Stimulated activated naive CD4-positive, alpha-beta T cell treated with Interleukin-2 at 50 U/mL for 16 hours (primary cell): ENCODE measurements around the gene C16orf78.

Experiments
- DNase-seq: peaks from one replicate; lab custom pipeline; 2025; lab: John Stamatoyannopoulos, UW

The C16orf78 gene

DNA sequence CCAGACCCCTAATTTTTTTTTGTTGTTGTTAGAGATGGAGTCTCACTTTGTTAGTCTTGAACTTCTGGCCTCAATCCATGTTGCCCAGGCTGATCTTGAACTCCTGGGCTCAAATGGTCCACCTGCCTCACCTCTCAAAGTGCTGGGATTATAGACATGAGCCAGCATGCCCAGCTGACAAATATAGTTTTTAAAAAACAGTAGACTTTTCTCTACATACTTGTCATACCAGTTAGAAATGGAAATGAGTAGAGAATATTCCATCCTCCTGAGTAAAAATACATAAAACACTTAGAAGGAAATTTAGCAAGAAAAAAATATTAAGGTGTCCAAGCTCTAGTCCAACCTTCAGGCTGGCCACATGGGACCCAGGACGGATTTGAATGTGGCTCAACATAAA lies 21.4 kb downstream of the C16orf78 start:
- DNase-seq: no peak

DNA sequence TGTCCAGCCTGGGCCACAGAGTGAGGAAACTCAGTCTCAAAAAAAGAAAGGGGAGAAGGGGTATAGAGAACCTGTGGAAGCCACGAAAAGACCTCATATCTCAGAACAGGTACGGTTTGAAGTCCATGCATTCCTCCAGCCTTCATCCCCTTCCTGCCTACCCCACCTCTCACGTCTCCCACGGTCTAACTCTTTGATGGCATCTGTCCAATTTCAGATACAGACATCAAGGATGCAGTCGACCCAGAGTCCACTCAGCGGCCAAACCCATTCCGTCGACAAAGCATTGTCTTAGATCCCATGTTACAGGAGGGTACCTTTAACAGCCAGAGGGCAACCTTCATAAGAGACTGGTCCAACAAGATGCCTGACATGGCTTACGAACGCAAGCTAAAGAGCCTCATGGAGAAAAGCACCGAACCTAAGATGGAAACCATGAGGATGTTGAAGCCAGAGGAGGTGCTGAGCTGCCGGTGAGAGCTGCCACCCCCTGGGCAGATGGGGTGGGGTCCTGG lies 22.7 kb downstream of the C16orf78 start:
- DNase-seq: no peak

DNA sequence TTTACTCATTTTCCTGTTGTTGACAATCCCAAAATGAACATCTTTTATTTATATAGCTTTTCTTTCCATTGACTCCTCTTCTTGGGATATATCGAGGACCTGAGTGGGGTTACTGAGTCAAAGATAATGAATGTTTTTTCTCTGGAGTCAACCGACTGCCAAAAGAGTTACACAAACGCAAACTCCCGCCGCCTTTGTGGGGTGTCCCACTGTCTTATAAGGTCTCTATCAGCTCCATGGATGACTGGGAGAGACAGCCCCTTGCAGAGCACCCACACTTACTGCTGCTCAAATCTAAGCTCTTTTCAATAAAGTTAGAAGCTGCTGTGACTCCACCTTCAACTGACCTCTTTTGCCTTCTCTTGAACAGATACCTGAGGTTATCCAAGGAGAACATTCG lies 25.2 kb downstream of the C16orf78 start:
- no peak for DNase-seq

DNA sequence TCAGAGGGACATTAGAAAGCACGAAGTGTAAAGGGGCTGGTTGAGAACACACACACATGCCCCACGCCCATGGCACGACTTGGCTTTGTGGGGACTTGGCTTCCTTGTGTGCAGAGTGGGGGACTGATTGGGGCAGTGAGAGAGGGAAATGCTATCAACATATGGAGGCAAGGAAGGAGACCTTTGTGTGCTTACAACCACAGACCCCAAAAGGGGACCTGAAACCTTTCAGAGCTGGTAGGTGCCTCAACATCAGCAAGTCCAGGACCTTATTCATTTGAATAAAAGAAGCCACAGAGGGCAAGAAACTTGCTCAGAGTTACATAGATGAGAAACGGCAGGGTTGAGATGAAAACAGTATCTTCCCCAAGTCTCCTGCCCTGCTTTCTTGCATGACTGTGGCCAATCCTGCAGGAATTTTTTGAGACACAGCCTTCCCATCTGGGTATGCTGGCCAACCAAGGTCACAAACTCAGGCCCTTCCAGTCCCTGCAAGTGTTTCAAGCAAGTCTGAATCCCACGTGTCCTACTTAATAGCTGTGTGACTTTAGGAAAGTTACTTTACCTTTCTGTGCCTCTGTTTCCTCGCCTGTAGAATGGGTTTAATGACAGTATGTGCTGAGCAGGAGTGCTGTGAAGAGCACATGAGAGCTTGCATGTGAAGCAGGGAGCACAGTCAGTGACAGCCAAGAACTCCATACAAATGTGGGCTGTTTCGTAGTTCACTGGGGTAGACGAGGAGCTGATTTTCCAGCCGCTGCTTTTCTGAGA lies 26.2 kb downstream of the C16orf78 start:
- DNase-seq: no peak

DNA sequence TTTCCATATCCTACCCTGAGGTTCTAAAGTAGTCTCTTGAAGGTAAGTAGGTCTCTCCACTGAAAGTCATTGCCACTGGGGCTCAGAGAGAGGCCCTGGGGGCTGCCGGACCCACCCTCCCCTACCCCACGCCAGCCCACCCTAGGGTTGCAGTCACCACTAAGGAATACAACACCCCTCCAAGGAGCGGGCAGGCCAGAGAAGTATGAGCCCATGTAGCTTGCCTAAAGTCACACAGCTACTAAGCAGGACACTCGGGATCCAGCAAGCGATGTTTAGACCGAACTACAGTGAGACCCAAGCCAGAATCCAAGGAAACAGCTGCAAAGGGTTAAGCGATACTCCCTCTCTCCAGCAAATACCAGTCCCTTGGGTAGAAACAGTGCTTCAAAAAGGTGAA lies 27.0 kb downstream of the C16orf78 start:
- no peak for DNase-seq

DNA sequence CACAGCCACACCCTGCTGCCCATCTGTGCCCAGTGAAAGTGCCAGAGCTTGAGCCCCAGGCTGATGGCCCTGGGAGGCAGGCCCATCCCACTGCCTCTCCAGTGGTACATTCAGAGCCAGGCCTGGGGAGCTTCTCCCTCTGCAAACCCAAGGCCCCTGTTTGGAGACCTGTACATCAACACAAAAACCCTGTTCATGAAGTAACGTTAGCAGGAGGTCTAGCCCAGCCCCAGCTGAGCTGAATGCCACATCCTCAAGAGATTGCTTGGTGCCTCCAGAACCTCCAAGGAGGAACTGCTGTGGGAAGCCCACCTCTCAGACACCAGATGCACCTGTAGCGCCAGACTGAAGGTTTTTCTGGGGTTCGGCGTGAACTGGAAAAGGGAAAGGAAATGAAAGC lies 31.5 kb downstream of the C16orf78 start:
- DNase-seq: no peak

DNA sequence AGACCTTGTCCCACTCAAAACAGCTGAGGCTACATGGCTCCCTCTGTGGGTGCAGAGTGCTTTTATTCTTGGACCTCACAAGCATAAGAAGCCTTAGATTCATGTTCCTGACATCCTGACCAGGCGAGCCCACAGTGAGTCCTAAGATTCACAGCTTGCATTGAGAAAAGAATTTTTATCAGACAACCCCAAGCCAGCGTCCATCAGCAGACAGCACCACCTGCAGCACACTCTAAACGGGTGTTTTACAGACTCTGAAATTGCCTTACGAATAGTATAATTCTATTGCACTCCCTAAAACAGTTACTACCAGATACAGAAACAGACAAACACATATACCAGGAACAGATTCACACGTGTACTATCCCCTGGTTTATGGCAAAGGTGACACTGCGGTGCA lies 31.9 kb downstream of the C16orf78 start:
- DNase-seq: no peak

DNA sequence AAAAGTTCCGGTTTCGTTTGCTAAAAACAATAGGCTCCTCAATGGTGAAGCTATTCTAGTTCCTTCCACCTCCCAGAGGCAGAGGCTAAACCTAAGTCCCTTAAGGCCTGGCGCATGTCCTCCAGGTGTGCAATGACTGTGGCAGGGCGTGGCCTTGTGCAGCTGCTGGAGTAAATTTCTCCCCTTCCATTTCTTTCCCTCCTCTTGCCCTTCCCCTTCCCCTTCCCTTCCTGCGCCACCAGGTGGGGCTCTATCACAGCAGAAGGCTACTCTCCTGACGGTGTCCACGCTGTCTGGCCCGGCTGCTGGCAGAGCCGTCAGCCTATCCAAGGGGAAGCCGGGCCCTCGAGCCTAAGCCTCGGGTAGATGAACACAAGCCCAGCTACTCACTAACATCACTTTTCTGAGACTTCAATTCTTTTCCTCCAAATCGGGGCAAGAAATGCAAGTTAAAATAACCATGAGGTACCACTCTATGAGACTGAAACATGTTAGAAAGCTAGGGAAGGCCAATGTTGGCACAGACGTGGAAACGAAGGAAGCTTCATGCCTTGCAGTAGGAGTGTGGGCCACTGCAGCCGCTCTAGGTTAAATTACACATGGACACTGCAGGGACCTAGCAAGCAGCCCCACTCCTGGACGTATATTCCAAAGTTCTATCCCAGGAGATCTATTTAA lies 34.4 kb downstream of the C16orf78 start:
- peak; percentile 8 for DNase-seq

DNA sequence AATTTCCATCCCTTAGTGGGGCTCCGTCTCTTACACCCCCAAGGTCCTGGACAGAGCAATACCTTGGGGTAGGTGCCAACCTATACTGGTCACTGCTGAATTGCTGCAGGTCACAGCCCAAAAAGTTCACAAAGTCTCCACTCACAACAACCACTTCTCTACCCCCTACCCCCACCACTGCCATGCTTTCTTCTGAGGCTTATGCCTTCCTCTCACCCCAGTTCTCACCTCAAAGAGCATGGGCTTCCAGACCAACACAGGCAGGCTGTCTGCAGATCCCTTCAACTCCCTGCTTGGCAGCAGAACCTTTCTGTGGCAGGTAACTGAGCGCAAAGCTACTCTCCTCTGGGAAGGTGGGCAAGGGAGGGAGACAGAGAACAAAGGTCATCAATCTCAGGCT lies 35.5 kb downstream of the C16orf78 start:
- no peak for DNase-seq

DNA sequence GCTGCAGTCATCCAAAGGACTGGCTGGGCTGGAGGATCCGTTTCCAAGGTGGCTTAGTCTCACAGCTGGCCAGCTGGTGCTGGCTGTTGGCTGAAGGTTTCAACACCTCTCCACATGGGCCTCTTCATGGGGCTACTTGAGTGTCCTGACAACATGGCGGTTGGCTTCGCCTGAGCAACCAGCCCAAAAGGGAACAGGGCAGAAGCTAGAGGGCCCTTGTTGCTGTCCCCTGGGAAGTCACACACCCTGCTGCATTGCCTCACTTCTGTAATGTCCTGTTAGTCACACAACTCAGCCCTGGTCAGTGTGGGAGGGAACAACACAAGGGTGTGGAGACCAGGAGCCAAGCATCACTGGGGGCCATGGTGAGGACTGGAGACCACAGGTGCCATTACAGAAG lies 36.6 kb downstream of the C16orf78 start:
- DNase-seq: no peak

DNA sequence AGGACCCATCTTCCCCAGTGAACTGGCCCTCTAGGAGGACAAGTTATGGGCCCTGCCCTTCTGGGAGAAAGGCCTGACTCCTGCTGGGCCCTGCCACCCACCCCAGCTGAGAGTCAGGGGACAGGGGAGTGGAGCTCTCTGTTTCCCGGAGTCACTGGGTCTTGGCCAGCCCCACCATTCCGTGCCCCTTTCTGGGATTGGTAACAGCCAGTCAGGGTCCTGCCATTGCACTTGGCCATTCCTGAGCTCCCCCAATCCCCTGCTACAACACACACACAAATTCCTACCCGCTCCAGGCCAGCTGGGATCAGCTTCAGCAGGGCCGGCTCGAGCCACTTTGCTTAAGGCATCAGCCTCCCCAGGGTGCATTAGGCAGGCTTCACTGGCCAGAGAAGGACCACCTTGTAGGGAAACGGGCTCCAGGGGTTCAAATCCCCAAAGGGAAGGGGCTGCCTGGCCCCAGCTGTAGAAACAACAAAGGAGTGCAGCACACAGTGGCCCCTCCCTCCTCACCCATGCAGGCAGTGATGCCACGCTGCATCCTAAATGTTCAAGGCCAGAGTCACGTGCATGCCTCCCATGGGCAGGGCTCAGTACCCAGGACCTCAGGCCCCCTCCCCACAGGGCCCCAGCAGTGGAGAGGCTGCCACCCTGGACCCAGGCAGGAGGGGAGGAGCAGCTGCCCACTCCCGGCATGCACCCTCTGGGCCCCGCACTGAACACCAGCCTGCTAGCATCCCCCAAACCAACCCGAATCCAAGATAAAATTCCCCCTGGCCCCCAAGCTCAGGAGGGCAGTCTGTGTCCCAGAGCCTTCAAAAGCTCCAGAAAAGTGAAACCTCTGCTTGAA lies 37.7 kb downstream of the C16orf78 start:
- DNase-seq: no peak

DNA sequence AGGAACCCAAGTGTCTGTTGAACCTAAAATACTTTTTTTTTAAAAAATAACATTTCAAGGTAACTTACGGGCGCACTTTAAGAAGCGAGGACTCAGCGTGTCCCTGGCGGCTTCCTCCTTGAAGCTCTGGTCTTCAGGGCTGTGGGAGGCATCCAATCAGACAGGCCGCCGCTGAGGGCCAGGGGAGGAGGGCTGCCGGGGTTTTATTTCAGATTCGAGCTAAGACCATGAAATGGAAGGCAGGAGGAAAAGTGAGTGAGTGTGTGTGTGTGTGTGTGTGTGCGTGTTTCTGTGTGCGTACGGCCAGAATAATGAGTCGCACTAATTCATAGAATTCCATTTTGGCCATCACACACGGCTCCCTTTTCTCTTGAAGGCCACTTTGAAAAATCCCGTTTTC lies 41.1 kb downstream of the C16orf78 start:
- no peak for DNase-seq

DNA sequence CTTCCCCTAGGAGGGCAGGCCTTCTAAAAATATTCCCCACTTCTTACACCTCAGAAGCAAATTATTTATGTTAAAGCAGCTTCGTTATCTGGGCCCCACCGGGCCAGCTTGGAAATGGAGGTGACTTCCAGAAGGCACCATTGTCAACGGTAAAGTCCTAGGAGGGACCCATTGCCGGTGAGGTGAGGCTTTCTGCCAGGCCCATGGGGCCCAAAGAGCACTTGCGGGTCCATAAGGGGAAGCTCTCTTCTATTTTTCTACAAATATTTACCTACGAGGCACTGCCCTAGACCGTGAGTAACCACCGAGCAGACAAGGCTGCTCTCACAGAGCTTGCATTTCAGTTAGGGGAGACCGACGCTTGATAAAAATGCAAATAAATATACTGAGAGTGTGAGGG lies 41.5 kb downstream of the C16orf78 start:
- no peak for DNase-seq

DNA sequence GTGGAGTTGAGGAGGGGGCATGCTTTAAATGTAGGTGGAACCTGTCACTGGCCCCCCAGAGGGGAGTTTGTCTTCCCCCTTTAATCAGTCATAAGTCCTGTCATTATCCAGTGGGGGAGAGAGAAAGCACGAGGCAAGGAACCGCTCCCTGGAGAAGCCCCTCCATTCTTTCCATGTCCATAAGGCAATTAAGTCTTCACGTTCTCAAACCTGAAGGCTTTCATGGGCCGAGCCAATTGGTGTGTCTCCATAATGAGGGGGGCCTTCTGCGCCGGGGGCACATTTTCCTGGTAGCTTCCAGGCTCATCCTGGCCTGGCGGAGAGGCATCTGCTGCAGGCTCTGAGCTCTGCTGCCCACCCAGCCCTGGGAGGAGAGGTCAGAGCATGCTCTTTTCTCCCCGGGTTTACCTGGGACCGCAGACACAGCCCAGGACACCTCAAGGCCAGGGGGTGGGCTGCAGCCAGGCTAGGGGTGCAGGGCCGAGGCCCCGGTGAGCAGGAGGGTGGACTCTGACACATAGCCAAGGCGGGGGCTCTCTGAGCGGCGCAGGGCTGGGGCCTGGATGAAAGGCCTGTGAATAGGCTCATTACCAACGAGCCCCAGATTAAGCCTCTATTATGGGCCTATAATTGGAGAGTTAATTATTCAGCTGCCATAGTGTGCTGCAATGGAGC lies 42.5 kb downstream of the C16orf78 start:
- DNase-seq: no peak

DNA sequence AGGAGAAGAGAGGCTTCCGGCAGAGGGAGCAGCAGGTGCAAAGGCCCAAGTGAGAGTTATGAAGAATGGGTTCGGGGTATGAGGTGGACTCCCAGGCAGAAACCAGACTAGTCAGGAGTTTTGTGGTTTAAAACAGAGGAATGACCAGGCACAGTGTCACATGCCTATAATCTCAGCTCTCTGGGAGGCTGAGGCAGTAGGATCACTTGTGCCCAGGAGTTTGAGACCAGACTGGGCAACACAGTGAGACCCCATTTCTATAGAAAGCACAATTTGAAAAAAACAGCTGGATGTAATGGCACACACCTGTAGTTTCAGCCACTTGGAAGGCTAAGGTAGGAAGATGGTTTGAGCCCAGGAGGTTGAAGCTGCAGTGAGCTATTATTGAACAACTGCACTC lies 43.8 kb downstream of the C16orf78 start:
- no peak for DNase-seq

DNA sequence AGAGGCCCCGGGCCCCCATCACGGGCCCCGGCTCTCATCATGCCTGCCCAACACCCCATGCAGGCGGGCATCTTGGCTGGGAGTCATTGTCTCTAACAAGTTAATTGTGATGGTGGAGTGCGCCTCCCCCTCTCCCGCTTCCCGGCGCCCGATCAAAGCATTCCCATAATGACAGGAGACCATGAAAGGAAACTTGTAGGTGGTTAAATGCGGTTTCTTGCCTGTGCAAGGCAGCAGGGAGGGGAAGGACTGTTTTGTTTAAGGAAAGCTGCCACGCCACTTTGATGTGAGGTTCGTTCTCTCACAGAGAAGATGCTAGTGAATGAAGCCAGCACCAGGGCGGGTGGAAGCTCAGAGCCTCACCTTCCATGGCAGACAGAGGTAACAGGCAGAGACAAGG lies 45.4 kb downstream of the C16orf78 start:
- no peak for DNase-seq

DNA sequence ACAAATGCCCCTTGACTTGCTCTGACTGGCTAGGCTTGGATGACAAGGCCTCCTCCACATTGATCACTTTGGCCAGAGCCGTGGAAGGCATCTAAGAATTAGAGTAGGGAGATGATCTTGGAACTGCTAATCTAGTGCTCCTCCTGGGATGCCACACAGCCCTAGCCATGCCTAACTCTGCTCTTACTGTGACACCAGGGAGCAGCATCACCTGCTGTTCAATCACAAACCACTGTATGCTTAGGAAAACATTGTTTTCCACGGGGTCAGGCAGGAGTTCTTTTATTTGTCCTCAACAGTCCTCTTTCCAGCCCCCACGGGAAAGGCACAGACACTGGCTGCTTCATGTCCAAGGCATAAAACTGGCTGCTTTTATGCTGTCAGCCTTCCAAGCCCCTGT lies 46.3 kb downstream of the C16orf78 start:
- DNase-seq: no peak

DNA sequence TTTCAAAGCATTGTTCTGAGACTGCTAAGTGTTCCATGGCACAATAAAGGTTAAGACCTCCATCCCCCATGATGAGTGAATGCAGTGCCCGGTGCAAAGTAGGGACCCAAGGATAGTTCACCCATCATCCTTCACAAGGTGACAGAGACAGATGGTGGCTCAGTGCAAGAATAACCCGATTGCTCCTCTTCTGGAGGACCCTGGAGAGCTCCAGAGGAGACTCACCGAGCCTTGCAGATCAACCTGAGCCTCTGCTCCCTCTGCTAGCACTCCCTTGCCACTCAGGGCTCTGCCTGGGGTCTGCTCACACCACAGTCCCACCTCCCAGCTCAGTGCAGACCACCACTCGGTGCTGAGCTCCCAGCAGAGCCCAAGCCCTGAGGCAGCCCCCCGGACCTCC lies 49.3 kb downstream of the C16orf78 start:
- DNase-seq: no peak

DNA sequence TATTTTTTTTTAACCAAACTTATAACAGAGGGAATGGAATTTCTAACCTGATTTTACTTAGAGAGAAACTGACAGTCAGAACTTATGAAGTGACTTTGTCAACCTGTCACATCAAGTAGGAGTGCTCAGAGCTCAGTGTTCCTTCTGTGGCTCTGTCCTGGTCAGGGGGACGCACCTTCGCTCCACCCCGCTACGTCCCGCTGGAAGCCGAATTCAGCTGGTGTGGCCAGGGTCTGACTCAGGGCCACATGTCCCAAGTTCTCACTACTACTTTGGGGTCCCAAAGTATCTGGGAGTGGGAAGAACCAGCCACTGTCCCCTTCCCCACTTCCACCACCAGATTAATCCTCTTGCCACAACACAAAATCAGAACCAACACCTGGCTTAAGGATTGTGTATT lies 51.4 kb downstream of the C16orf78 start:
- no peak for DNase-seq

DNA sequence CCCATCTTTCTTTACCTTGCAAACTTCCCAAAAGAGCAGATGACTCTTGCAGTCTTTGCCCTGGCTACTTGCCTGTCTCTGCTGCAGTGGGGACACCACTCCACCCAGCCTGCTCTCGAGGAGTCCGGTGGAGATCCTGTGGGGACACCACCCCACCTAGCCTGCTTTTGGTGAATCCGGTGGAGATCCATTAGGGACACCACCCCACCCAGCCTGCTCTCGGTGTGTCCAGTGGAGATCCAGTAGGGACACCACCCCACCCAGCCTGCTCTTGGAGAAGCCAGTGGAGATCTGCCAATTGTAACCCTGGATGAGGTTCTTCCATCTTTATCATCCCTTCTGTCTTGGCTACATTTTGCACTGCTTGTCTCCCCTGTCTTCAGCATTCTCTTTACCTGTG lies 54.2 kb downstream of the C16orf78 start:
- no peak for DNase-seq

DNA sequence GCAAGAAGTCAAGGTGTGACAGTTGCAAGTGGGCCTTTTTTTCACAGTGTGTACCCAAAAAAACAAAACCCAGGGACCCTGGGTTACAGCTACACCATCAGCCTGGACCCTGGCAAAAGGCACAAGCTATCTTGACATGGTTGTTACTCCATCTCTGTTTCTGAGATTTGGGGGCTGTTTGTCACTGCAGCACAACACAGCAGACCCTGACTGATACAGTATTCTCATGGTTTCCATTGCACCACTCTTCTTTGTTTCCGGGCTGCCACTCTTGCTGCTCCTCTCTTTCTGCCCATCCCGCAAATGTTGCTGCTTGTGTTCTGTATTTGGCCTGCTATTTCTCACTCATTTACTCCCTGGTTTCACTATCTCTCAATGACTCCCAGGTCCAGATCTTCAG lies 55.2 kb downstream of the C16orf78 start:
- DNase-seq: no peak

DNA sequence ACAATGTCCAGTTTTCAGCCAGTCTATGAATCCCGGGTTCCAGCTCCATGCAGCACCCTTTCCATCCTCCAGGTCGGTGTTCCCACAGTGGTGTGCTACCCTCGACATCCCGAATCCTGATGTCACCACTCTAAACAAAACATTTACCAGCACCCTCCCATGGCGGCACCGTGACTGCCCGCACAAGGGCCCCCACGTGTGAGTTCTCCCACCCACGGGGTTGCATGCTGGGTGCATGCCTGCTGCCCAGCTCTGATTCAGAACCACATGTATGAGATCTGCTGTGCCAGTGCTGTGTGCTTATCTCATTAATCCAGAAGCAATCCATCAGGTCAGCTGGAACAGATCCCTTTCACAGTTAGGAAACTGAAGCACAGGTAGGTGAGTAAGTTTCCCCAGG lies 57.4 kb downstream of the C16orf78 start:
- no peak for DNase-seq
